ENCODE results near the gene MATCAP1.

- TF ChIP-seq CTCF (conservative IDR thresholded peaks at IDR 0.05; ENCODE audit: low read depth, low read length) (no peak), EZH2 (IDR thresholded peaks at IDR 0.05; ENCODE audit: borderline replicate concordance, low read depth, low read length, poor library complexity, severe bottlenecking) (no peak)
Observed at GRCh38 chr16:67174706-67175231, 9.0 kb downstream of the MATCAP1 start.
